Stimulated activated CD8-positive, alpha-beta memory T cell treated with anti-CD3 and anti-CD28 coated beads, Interleukin-4, amount 100 ng/mL, for 1 hour (primary cell): ENCODE data around the gene ACOXL.

ENCODE experiments used
- DNase-seq, 2 donors: peaks; one replicate each; pipeline ENCODE4 v3.0.0-alpha.2; 2020; ENCODE audit warnings: low read depth in 2 of 2, low spot score in 1 of 2

Gene ACOXL

DNA sequence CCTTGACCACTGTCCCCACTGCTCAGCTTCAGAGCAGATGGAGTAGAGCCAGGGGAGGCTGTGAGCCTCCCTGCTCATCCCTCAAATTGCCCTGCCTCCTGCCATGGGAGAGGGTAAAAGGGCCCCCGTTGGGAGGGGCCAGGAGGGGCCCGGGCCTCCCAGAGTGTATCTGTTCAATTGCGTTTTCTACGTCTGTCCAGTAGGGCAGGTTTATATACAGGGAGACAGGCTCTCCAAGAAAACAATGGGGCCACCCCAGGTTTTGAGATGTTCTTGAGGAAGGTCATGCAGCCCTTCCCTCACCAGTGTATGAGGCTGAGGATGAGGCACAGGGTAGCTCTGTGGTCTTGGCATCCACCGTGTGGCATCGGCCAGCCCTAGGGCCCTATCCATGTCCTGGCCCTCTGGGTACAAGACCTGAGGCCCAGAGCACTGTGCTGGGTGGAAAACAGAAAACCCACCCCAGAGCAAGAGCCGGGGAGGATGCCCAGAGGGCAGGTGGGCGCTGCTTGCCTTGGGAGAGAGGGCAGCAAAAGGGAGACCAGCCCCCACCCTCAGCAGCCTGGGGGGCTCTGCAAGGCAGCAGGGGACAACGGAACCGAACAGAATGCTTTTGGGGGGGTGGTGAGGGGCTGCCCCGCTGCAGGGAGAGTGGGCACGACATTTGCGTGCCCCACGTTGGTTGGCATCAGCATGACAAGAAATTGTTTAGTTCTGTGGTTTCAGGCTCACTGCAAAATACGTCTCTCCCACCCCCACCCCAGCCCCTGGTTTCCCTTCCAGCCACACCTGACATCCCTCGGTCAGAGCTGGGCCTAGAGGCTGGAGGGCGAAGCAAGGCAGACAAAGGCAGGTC, 141.5 kb downstream of the ACOXL start:
- no peak for DNase-seq

DNA sequence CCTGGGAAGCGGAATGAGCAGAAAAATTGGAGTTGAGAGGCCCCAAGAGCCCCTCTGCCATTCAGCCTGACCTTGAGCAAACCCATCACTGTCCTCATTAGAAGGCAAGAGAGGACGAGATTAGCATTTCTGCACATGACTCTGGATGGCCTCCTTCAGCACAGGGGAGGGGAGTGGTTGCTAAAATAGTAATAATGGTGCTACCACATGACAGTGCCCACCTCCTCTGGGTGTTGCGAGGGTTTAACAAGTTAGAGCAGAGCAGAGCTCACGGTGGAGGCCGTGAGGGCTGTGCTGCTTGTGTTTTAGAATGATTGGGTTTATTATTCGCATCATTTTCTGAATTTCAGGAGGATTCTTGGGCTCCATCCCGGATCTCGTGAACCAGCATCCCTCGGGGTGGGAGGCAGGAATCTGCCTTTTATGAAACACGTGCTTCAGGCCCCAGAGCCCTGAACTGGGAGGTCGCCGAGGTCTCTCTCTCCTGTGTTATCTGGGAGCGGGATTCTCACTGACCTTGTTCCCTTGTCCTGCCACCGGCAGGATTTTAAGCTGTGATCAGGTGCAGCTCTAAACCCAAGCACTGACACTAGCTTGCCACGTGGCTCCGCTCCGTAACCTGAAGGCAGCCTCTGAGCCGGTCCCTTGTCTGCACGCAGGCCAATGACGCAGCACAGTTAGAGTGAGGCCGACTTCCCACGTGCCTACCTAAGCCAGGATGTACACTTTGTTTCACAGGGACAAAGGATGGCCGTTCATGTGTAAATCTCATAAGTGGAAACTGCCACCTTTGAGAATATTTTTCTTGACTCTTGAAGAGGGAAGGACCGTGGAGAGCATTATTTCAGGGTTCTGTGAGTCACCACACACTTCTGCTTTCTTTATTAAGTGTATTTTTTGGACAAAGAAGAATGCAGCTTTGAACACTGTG, 142.3 kb downstream of the ACOXL start:
- DNase-seq, result no peak

DNA sequence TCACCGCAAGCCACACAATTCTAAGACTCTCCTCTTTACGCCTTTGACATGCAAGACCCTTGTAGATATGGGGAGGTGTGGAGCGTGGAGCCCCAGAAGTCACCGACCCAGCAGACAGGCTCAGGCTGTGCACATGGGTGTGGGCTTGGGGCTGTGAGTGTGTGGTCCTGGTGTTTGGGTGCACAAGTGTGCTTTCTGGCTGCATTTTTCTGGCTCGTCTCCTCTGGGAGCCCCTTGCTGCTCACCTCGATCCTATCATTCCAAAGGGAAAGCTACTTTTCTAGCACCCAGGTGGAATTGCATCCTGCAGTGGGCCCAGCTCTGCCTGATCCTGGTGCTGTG, 143.0 kb downstream of the ACOXL start:
- DNase-seq, result no peak

DNA sequence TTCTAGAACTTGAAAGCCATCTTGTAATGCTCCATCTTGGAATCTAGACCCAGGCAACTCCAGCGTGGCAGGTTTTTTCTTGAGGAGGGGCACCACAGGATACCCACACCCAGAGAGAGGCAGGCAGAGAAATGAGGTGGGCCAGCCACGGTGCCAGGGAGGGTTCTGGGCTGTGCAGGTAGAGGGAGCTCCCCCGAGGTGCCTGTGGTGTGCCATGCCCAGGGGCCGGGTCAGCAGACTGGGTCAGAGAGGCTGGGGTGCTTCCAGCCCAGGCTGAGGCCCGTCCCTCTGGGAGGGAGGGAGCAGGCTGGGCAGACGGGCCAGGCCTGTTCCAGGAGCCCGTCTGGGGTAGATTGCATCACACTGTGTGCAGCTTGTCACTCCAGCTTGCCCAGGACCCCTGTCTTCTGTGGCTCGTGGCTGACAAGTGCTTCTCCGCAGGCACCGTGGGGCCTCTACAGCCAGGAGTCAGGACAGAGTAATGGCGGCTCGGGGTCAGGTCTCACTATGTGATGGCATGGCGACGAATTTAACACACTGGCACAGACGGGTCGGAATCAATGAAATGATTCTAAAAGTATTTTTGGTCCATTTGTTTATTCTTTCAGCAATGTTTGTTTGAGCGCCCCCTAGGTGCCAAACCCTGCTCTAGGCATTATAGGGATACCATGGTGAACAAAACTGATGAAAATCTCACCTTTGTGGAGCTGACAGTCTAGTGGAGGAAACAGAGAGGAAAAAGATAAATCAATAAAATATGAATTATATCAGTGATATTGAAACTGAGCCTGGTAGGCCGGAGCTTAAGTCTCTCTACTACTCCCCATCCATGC, 144.0 kb downstream of the ACOXL start:
- no peak for DNase-seq

DNA sequence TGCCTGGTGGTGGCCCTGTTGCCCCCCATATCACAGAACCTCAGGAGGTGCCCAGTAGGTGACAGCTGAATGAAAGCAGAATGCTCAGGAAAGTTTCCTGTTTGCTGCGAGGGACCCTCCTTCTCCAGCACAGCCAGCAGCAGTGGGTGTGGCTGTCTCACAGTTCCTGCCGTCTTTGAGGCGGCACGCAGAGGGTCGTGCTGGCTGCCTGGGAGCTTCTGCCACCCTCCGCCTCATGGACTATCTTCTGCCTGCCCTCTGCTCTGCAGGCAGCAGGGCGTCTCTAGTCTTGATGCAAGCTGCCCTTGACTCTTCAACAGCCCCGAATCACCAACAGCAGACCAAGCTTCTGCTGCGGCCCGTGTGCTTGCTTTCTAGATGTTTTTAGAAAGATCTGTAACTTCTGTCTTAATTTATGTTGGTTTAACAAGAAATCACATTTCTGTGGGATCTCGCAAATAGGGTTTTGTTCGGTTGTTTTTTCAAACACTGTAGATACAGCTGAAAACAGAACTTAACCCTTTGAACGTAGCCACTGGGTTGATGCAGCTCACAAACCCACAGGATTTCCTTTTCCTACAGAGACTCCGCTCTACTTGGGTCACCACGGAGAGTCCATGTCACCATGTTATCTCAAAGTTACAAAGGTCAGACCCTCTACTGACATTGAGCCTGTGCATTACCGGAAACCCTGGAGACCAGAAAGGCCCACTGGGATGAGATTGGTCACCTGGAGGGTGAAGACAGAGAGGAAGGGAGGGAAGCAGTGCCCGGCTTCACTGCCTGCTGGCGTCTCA, 144.9 kb downstream of the ACOXL start:
- DNase-seq, result no peak

DNA sequence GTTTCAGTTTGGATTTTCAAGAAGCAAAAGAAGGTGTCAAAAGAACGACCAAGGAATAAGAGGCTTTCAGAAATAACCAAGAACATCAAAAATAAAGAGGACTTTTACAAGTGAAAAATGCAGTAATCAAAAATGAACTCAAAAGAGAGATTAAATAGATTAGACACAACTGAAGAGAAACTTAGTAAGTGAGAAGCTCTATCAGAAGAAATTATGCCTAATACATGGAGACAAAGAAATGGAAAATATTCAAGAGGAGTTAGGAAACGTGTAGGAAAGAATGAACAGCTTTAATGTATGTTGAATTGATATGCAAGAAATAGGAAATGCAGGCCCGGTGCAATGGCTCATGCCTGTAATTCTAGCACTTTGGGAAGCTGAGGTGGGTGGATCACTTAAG, 145.8 kb downstream of the ACOXL start:
- DNase-seq, result no peak

DNA sequence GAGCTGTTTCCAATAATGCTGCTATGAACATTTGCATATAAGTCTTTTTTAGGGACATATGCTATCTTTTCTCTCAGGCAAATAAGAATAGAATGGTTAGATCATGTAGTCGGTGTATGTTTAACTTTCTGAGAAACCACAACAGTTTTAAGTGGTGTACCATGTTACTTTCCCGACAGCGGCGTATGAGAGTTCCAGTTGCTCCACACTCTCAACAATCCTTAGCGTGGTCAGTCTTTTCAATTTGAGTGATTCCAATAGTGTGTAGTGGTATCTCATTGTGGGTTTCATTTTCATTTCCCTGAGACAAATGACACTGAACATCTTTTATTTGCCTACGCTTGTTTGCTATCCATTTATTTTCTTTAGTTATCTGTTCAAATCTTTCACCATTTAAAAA, 149.5 kb downstream of the ACOXL start:
- DNase-seq, result no peak

DNA sequence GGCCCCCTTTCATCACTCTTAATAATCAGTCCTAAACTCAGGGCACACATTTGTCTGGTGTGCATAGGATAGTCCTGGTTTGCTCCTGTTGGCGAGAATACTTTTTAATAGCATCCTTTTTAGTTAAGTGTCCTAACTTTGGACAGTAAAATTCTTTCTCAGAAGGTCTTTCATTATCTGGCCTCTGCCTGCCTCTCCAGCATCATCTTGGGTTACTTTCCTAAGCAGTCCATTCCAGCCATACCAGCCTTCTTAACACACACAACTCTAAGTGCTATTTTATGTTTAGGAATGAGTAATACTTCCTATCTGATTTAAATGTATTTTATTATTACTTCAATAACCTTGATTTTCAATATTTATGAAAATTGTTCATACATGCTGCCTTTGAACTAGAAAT, 151.0 kb downstream of the ACOXL start:
- no peak for DNase-seq

DNA sequence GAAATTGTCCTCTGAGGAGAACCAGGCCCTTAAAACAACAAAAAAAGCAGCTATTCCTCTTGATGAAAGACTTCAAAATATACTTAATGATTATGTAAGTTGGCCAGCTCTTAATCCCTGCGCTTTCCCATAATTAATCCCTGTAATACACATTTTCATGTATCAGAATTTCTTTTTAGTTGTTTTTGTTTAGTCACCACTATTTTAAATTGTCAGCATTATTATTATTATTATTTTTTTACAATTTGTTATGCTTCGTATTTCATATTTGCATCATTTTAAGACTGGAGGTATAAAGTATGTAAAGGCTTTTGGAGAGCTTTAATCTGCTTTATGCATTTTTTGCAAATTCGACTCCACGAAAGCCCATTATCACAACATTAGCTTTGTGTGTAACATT, 152.9 kb downstream of the ACOXL start:
- DNase-seq, result no peak

DNA sequence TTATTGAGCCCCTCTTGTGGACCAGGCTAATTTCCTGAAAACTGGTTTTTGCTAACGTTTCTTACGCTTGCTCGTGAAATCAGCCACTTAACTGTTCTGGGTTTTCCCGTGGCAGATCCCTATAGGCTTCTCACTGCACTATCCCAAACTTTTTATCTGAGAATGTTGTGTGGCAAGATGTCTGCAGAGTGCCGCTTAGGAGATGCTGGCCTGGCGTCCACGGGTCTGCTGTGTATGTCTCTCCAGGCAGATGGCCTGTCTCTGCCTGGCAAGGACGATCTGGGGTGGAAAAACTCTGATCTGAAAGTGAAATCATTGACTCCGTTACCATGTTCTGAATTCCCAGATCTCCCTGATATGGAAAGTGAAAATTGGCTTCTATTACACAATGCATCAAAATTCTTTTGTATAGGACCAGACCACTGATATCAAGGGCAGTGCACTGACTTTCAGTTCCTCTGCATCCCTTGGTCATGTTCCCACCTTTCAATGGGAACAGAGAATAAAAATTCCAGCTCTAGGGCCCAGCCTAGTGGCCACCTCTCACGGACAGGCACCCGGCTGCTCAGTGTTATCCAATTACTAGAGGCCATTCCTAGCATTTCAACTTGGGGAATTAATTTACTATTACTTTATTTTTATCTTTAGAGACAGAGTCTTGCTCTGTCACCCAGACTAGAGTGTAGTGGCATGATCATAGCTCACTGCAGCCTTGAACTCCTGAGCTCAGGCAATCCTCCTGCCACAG, 154.6 kb downstream of the ACOXL start:
- no peak for DNase-seq

DNA sequence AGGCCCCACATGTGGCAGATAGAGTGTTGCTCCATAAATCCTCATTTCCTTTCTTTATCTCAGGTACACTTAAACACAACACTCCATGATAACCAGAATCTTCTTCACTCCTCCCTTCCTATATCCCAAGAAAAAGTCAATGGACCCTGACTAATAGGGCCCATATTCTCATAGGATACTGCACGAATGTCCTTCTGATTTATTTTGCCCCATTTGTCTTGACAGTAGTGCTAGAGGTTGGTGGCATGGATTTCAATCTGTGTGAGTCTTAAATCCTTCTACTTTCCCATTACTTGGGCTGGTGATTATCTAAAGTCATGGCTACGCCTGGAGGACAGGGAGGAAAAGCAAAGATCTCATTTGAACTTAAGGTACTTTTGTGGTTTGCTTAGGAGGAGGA, 156.0 kb downstream of the ACOXL start:
- no peak for DNase-seq

DNA sequence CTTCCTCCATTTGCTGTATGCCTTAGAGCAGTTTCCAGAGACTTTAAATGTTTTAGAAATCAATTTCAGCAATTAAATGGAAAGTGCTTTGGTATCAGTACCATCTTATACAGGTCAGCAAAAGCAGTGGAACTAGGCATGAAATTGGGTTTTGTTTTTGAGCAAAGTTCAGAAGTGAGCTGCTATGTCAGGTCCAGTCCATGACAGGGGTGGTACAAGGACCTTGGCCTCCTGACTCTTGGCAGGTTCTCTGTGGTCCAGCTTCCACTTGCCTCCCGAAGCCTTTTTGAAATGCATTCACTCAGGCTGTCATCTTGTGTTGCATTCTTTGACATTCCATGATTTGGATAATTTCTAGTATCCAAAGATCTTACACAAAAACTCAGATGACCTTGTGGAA, 159.3 kb downstream of the ACOXL start:
- no peak for DNase-seq

DNA sequence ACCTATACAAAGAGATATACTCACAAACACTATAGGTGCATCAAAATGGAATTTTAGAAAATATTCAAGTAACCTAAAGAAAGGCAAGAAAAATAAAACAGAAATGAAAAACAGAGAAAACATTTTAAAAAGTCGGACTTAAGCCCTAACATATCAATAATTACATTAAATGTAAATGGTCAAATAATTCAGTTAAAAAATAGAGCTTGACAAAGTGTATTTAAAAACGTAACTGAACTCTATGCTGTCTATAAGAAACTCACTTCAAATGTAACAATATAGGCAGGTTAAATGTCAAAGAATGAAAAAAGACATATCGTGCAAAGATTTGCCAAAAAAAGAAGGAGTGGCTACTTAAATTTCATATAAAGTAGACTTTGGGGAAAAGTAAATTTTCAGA, 163.9 kb downstream of the ACOXL start:
- DNase-seq, result no peak

DNA sequence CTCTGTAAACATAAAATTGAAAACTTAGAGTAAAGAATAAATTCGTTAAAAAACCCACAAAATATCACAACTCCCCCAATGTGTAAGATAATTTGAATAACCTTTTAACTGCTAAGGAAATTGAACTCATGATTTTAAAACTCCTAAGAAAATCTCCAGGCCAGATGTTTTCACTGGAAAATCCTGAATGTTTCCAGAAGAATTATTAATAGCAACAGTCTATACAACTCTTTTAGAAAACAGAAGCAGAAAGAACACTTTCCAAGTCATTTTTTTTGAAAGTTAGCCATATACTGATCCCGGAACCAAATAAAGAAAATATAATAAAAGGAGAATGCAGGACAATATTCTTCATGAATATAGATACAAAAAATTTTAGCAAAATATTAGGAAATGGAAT, 165.6 kb downstream of the ACOXL start:
- no peak for DNase-seq

DNA sequence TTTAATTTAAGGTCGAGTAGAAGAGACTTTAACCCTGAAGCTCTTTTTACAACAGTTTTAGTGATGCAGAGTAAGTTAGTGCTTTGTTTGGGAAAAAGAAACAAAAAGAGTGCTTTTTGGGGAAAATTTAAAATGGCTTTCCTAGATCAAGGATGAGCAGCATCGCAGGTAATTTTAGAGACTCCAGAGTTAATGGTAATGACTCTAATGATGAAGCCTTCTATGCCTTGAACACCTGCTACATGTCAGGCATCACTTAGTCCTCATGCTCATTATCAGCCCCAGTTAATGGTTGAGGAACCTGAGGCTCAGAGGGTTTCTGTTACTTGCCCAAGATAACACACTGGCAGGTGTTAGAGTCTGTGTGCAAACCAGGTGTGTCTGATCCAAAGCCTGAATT, 167.8 kb downstream of the ACOXL start:
- no peak for DNase-seq

DNA sequence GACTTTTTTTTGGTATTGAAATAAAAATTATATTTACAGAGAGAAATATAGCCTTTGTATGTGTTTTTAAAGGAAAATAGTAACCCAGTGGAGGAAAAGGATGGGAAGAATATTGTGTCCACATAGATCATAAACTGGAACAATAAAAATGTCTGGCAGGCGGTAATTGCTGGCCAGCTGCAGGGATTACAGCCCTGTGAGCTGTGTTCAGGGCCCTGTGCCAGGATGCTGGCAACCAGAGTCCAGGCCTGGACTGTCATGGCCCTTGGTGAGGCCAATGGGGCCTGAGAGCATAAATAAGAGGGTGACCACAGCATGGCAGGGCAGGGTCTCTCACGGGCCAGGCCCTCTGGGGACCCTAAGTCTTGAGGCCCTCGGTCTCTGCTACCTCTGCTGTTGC, 171.2 kb downstream of the ACOXL start:
- DNase-seq, result no peak

DNA sequence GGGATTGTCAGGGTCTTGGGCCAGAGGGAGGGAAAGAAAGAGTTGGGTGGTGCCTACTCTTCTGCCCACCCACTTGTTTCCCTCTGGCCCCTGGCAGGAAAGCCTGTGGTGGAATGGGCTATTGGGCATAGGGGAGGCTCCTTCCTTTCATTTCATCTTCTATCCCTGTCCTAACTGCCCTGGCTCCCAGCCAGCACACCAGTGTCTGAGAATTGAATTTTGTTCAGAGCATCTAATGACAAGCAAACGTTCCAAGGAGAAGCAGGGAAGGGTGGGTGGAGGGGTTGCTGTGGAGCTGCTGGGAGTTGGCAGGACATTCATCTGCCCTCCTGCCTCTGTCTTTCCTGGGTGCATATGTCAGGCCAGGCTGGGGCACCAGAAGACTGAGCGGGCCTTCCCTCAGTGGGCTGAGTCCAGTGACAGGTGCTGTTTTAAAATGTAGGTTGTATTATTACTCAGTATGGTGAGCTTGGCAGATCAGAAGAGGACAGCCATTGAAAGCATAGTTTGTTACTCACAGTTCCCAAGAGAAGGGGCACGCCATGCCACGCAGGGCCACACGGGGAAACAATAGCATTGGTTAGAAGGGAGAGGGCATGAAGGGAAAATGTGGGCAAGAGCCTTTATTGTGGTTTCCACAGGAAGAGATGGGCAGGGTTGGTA, 171.9 kb downstream of the ACOXL start:
- no peak for DNase-seq

DNA sequence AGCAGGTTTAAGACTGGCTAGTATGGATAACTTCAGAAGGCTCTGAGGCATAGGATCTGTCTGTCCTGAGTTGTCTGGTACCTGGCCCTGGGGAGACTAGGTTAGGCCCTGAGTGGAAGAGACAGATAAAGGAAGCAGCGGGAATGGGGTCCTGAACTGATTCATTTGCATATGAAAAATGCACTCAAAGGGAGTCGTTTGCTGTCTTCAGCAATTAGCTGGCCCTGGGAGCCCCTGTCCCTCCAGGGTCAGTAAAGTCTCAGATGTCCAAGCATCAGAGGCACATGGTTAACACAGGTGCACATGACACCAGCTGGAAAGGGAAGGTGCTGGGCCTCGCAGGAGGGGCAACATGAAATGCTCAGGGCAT, 172.4 kb downstream of the ACOXL start:
- no peak for DNase-seq

DNA sequence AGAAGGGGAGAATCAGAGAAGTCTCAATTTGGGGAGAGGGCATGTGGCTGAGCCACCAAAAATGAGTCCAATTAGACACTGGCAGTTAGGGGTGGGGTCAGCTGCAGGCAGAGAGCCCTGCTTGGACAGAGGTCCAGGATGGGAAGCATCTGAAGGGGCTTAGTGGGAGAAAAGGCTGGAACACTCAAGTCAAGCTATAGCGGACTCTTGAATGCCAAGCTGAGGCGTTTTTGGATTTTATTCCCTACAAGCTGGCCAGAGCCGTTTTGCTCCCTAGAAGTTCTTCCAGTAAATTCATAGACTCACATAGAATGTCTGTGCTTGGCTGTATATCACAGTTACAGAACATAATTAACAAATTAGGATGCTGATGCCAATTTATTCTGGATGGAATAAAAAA, 172.8 kb downstream of the ACOXL start:
- no peak for DNase-seq
